Erythroblast (primary cell): ENCODE results near the gene PITPNC1.
"Not testable (repeated sequence)": the region's sequence is repeated elsewhere in the genome, so short reads cannot be mapped to it uniquely, and the experiment has no call there.

Experiments
- DNase-seq, 2 experiments: peaks; one replicate each; lab custom pipeline; 2025; lab: John Stamatoyannopoulos, UW
- GATA1 ChIP-seq: IDR thresholded peaks from 2 replicates; pipeline ENCODE4 v1.6.1; 2011; ENCODE audit warnings: low read depth, mild to moderate bottlenecking, control low read depth, low read length, moderate library complexity
- POLR2A ChIP-seq: IDR thresholded peaks from 2 replicates; pipeline ENCODE4 v1.6.1; 2011; ENCODE audit warnings: mild to moderate bottlenecking, low read length

The PITPNC1 gene

GRCh38 chr17:67707442-67707841 lies 330.4 kb downstream of the PITPNC1 start:
- DNase-seq = no peak

GRCh38 chr17:67708378-67708777 lies 331.3 kb downstream of the PITPNC1 start:
- TF ChIP-seq POLR2A (no peak), GATA1 (no peak)
- peak in 1 of 2 experiments; percentile 25 for DNase-seq

More at GRCh38 chr17:67707442-67707841, 330.4 kb downstream of the PITPNC1 start:
- TF ChIP-seq POLR2A (no peak), GATA1 (no peak)

- TF ChIP-seq POLR2A (no peak), GATA1 (no peak)
- no peak for DNase-seq
Measured at GRCh38 chr17:67711916-67712315, 334.8 kb downstream of the PITPNC1 start.

DNA sequence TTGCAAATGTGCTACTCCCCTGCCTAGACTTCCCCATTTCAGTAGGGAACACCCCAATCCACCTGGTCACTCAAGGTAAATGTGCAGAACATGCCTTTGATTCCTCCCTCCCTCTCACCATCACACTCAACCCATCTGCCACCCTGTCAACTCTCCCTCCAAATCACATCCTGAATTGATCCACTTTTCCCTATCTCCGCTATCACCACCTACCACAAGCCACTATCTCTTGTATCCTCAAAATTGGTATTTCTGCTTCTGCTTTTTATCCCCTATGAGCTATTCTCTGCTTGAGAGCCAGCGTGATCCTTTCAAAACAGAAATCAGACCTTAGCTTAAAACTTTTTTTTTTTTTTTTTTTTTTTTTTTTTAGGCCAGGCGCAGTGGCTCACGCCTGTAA lies 335.3 kb downstream of the PITPNC1 start:
- DNase-seq = no peak
- TF ChIP-seq GATA1 = no peak
- TF ChIP-seq POLR2A = no peak

- TF ChIP-seq POLR2A = no peak
- TF ChIP-seq GATA1 = no peak
Measured at GRCh38 chr17:67713169-67713568, 336.1 kb downstream of the PITPNC1 start.

GRCh38 chr17:67716405-67716798 lies 339.3 kb downstream of the PITPNC1 start:
- TF ChIP-seq POLR2A (no peak), GATA1 (no peak)
- DNase-seq = no peak

More at GRCh38 chr17:67713169-67713568, 336.1 kb downstream of the PITPNC1 start:
- DNase-seq = no peak

DNA sequence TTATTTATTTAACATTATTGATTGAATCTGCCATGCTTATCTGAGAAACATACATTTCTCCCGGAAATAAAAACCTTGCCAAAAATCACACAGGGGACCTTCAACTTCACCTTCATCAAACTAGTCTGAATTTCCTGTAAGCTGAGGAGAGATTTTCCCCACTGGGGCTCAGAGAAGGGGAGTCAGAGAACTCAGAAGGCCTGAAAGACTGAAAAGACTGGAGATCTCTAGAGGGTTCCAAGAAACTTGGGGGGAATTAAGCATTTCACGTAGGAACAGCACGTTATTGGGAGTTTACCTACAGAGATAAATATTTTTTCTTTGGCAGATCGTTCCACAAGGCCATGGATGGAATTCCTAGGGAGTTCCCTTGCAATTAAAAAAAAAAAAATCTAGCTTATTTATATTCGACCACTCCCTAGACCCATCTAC lies 340.1 kb downstream of the PITPNC1 start:
- no peak for DNase-seq
- TF ChIP-seq GATA1 = no peak
- TF ChIP-seq POLR2A = no peak

DNA sequence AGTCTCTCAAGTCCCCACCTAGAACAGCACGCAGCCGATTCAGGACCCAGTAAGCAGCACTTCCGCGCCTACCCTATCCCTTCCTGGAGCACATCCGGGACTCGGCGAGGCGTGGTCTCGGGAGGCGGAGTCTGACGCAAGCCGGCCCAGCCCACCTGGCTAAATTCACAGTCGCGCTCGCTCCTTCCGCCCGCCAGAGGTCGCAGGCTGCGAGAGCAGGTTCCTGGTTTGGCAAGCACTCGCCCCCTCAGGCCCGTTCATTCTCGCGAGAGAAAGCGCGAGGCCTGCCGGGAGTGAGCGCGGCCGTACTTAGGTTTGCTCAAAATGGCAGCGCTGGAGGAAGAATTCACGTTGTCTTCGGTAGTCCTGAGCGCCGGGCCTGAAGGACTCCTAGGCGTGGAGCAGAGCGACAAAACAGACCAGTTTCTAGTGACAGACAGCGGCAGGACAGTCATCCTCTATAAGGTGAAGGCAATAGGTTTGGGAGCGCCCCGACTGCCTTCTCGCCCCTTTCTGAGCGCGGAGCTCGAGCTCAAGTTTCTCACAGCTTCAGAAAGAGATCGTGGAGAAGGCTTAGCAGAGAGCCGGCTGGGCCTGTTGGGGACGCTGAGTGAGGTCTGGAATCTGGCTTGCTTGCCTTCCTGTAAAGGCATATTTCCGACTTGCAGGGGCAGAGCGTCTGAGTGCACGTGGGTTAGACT lies 340.7 kb downstream of the PITPNC1 start, which contains the start of gene NOL11:
Gene NOL11 (plus strand): TSS at position 313 of the 701 bp plus-strand sequence. CDS start 12 bp downstream, at position 325.
- peak; percentile 100 for DNase-seq
- TF ChIP-seq GATA1 = no peak
- peak; percentile 96 for TF ChIP-seq POLR2A

GRCh38 chr17:67718325-67718941 lies 341.4 kb downstream of the PITPNC1 start:
- DNase-seq = peak; percentile 74 to 78
- TF ChIP-seq POLR2A (no peak), GATA1 (no peak)

DNA sequence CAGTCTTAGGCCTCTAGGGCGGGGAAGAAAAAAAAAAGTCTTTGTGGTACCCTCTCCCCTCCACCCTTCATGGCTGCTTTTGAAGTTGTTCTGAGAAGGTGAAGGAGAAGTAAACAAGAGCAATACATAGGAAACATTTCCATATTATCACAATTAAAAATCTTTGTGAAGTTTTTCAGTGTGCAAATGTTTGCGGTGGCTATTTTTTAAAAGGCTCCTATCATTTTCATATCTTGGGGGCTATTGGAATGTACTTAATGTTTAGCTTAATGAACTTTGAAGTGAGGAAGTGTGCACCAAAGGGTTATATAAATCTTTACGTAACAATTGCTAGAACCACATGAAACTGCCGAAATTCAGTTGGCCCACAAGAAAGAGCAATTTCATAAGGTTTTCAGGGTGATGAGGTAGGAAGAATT lies 348.3 kb downstream of the PITPNC1 start:
- no peak for TF ChIP-seq POLR2A
- TF ChIP-seq GATA1 = no peak

GRCh38 chr17:67725807-67726206 lies 348.7 kb downstream of the PITPNC1 start:
- no peak for DNase-seq
- TF ChIP-seq POLR2A = no peak

More for the DNA sequence above, 348.3 kb downstream of the PITPNC1 start:
- DNase-seq = no peak

GRCh38 chr17:67727152-67728039 lies 350.3 kb downstream of the PITPNC1 start:
- DNase-seq = not testable (repeated sequence)

DNA sequence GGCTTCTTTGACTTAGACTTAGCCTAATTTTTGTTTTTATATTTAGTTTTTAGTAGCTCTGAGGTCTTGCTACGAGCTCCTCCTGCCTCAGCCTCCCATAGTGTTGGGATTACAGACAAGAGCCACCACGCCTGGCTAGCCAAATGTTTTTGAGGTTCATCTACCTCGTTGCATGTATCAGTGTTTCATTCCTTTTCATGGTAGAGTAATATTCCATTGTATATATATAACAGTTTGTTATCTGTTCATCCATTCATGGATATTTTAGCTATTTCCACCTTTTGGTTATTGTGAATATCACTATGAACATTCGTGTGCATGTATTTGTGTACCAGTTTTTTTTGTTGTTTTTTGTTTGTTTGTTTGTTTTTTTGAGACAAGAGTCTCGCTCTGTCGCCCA lies 352.8 kb downstream of the PITPNC1 start:
- TF ChIP-seq POLR2A (no peak), GATA1 (no peak)
- DNase-seq = no peak

DNA sequence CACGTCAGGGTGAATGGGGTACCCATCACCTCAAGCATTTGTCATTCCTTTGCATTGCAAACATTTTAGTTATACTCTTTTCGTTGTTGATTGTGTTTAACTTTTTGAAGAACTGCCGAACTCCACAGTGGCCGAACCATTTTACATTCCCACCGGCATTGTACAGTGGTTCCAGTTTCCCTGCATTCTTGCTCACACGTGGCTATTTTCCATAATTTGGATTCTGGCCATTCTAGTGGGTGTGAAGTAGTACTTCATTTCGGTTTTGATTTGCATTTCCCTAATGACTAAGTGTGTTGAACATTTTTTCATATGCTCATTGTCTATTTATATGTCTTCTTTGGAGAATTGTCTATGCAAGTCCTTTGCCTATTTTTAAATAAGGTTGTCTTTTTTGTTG lies 353.6 kb downstream of the PITPNC1 start:
- no peak for DNase-seq
- TF ChIP-seq GATA1 = no peak
- TF ChIP-seq POLR2A = no peak
